ENCODE data around the gene FITM1. TPM values are rescaled to one million over a fixed set of nuclear protein-coding genes. Genes with fewer than 3 reads are reported as not detected.

The FITM1 gene
- total RNA-seq, 1 donor from 2014 or later: not detected

DNA sequence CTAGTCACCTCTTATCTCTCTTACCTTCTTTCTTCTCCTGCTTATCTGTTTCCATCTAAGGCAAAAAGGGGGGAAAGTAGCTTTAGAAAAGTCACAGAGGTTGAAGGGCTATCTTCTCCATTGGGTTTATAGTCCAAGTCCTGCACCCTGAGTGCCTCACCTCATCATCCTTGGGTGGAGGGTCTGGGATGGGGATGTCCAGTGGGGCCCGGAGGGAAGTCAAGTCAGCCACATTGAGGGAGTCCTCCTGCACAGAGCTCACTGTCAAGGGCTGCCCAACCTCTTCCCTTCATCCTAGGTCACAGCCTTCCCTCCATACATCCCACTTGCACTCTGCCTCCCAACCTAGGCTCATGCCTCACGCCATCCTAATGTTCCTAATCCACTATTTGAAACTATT is 14.8 kb downstream of the FITM1 start:
- TF ChIP-seq, protein P1, sequence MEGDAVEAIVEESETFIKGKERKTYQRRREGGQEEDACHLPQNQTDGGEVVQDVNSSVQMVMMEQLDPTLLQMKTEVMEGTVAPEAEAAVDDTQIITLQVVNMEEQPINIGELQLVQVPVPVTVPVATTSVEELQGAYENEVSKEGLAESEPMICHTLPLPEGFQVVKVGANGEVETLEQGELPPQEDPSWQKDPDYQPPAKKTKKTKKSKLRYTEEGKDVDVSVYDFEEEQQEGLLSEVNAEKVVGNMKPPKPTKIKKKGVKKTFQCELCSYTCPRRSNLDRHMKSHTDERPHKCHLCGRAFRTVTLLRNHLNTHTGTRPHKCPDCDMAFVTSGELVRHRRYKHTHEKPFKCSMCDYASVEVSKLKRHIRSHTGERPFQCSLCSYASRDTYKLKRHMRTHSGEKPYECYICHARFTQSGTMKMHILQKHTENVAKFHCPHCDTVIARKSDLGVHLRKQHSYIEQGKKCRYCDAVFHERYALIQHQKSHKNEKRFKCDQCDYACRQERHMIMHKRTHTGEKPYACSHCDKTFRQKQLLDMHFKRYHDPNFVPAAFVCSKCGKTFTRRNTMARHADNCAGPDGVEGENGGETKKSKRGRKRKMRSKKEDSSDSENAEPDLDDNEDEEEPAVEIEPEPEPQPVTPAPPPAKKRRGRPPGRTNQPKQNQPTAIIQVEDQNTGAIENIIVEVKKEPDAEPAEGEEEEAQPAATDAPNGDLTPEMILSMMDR (IDR thresholded peaks at IDR 0.05; ENCODE audit: insufficient read depth, low read length, poor library complexity, severe bottlenecking): no peak
- DNase-seq (ENCODE audit: low read depth): no peak
- Histone ChIP-seq H3K36me3 (ENCODE audit: control insufficient read depth, insufficient read depth, low read length) (peaks cover 2% of the 10 kb centered on the region), H3K27me3 (ENCODE audit: control insufficient read depth, insufficient read depth, low read length) (no peaks in the 10 kb centered on the region), H3K4me3 (ENCODE audit: low read depth, low read length) (no peak overlapping the region)

- Histone ChIP-seq H3K27me3 (ENCODE audit: control insufficient read depth, insufficient read depth, low read length) (no peaks in the 10 kb centered on the region), H3K36me3 (ENCODE audit: control insufficient read depth, insufficient read depth, low read length) (peaks cover 4% of the 10 kb centered on the region), H3K4me3 (ENCODE audit: low read depth, low read length) (peak overlapping the region; percentile 89)
- TF ChIP-seq, protein P1 (IDR thresholded peaks at IDR 0.05; ENCODE audit: insufficient read depth, low read length, poor library complexity, severe bottlenecking): no peak
- no peak for DNase-seq (ENCODE audit: low read depth)
Measured at GRCh38 chr14:24145690-24146452, 15.4 kb downstream of the FITM1 start.

- Histone ChIP-seq H3K27me3 (ENCODE audit: control insufficient read depth, insufficient read depth, low read length) (no peaks in the 10 kb centered on the region), H3K4me3 (ENCODE audit: low read depth, low read length) (peak within 1 kb of the TSS; percentile 89), H3K36me3 (ENCODE audit: control insufficient read depth, insufficient read depth, low read length) (peaks cover 7% of the 10 kb centered on the region)
- peak; percentile 92 for DNase-seq (ENCODE audit: low read depth)
- TF ChIP-seq, protein P1 (IDR thresholded peaks at IDR 0.05; ENCODE audit: insufficient read depth, low read length, poor library complexity, severe bottlenecking): no peak
Measured at GRCh38 chr14:24146453-24146977, 16.1 kb downstream of the FITM1 start, which contains the start of gene PSME2. Gene PSME2 (minus strand): TSS chr14:24146610. CDS start chr14:24146581, 29 bp downstream.

DNA sequence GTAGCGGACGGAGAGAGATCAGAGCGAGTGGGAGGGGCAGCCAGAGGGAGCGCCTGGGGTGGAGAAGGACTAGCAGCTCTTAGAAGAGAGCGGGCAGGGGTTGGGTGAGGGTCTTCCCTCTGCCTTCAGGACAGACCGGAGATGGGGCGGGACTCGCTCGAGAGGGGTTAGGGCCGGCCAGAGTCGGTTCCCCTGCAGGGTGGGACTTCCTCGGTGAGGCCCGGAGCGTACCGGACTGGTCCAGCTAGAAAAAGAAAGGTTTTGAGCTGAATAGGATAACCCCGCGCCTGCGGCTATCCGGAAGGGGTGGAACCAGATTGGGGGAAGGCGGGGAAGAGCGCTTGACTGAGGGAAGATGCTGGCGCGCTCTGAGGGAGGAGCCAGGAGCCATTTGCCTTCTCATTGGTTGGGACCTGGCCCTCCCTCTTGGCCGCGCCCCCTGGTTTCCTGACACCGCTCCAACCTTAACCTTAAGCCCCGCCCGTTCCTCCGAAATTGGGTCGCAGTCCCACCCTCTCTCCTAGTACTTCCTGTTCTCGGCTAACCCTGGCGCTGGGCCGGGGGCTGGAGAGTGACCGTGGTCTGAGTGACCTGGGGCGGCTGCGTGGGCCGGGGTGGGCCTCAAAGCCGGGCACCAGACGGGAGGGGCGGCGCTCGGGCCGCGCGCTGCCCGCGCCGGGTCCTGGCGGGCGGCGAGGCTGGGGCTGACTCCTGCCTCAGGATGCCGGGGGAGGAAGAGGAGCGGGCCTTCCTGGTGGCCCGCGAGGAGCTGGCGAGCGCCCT is 16.7 kb downstream of the FITM1 start, which contains the start of gene RNF31:
TSS of gene RNF31 (plus strand) at position 521 of the 783 bp plus-strand sequence. CDS start at position 722, 201 bp downstream.
- peaks cover 8% of the 10 kb centered on the region for H3K36me3 ChIP-seq (ENCODE audit: control insufficient read depth, insufficient read depth, low read length)
- DNase-seq (ENCODE audit: low read depth): peak; percentile 92
- peak within 1 kb of the TSS; percentile 89 for H3K4me3 ChIP-seq (ENCODE audit: low read depth, low read length)
- TF ChIP-seq, protein P1 (IDR thresholded peaks at IDR 0.05; ENCODE audit: insufficient read depth, low read length, poor library complexity, severe bottlenecking): no peak
- no peaks in the 10 kb centered on the region for H3K27me3 ChIP-seq (ENCODE audit: control insufficient read depth, insufficient read depth, low read length)

DNA sequence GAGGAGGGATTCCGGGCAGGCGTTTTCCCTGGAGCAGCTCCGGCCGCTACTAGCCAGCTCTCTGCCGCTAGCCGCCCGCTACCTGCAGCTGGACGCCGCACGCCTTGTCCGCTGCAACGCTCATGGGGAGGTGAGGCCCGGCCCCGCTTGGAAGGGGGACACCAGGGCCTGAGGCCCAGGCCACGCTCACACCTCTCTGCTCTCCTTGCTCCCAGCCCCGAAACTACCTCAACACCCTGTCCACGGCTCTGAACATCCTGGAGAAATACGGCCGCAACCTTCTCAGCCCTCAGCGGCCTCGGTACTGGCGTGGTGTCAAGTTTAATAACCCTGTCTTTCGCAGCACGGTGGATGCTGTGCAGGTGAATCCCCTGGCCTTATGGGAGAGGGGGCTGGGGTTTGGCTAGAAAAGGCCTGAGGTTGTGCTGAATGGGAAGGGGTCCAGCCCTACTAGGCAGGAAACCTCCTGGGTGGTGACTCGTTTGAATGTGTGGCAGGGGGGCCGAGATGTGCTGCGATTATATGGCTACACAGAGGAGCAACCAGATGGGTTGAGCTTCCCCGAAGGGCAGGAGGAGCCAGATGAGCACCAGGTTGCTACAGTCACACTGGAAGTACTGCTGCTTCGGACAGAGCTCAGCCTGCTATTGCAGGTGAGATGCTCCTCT is 17.4 kb downstream of the FITM1 start:
- no peaks in the 10 kb centered on the region for H3K27me3 ChIP-seq (ENCODE audit: control insufficient read depth, insufficient read depth, low read length)
- DNase-seq (ENCODE audit: low read depth): no peak
- H3K4me3 ChIP-seq (ENCODE audit: low read depth, low read length): peak overlapping the region; percentile 89
- TF ChIP-seq, protein P1 (IDR thresholded peaks at IDR 0.05; ENCODE audit: insufficient read depth, low read length, poor library complexity, severe bottlenecking): no peak
- peaks cover 8% of the 10 kb centered on the region for H3K36me3 ChIP-seq (ENCODE audit: control insufficient read depth, insufficient read depth, low read length)

Data from kidney epithelial cell (primary cell).